ENCODE data around the gene SGSM2.

DNA sequence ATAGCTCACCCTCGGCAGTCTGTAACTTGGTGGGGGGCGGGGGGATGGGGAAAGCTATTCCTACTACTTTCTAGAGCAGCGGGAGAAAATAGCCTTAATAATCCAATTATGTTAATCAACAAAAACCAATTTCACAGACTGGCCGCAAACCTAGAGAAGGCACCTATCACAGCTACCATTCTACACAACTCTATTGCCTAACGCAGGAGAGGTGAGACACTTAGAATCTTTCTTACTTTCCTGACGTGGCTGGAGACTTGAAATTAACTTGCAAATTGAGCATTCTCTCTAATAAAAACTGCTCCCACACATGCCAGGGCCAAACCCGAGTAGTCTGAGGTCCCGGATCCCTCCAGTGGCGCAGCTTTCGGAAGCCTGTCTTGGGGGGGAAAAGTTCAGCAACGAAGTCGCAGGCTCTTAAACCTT is 34.5 kb upstream of the SGSM2 start:
- TF ChIP-seq, protein P1, sequence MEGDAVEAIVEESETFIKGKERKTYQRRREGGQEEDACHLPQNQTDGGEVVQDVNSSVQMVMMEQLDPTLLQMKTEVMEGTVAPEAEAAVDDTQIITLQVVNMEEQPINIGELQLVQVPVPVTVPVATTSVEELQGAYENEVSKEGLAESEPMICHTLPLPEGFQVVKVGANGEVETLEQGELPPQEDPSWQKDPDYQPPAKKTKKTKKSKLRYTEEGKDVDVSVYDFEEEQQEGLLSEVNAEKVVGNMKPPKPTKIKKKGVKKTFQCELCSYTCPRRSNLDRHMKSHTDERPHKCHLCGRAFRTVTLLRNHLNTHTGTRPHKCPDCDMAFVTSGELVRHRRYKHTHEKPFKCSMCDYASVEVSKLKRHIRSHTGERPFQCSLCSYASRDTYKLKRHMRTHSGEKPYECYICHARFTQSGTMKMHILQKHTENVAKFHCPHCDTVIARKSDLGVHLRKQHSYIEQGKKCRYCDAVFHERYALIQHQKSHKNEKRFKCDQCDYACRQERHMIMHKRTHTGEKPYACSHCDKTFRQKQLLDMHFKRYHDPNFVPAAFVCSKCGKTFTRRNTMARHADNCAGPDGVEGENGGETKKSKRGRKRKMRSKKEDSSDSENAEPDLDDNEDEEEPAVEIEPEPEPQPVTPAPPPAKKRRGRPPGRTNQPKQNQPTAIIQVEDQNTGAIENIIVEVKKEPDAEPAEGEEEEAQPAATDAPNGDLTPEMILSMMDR (IDR thresholded peaks at IDR 0.05; ENCODE audit: insufficient read depth, low read length, poor library complexity, severe bottlenecking): no peak
- no peak for TF ChIP-seq EZH2phosphoT487 (conservative IDR thresholded peaks at IDR 0.05; ENCODE audit: low read length)
